GM21423 (cell line): Measurements from ENCODE around the gene TTC38.

Source experiments
- ATAC-seq: cut with Tn5 transposase; IDR thresholded peaks from one replicate; pipeline ENCODE4 v1.9.1; 2021; ENCODE audit warnings: mild to moderate bottlenecking, moderate library complexity; ENCODE audit not compliant: unreplicated experiment

Gene TTC38

DNA sequence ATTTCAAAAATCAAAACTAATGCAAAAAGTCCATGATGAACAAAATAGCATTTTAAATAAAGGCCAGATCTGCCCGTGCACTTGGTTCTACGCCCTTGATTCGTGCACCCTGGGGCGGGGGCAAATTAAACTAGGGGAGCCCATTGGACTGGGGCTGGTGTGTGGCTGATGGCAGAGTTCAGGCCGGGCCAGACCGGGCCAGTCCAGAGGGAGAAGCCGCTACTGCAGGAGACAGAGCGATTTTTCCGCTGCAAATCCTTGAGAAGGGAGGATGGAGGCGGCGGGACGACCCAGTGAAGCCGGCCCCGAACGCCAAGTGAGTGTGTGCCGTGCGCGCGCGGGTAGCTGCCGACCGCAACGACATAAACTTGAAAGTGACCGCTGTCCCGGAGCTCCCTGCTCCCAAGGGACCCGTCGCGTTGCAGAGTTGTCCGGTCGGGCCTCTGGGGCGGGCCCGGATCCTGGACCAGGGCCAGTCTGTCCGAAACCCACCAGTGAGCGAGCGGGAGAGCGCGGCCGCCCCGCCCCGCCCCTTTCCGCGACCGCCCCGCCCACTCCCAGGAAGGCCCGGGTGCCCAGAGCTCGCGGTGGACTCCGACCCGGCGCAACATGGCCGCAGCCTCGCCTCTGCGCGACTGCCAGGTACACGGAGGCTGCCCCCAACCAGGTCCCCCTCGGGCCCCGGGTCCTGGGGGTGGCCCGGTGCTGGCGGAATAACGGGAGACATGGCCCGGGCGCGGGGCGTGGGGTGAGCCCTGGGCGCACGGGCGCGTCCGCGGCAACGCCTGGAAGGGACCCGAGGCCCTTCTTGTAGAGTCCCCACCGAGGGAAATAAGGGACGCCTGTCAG, at the start of gene TTC38:
Gene TTC38, plus strand, starts transcription at position 578 of the 849 bp plus-strand sequence. Its CDS starts 32 bp downstream, at position 610.
- no peak for ATAC-seq

DNA sequence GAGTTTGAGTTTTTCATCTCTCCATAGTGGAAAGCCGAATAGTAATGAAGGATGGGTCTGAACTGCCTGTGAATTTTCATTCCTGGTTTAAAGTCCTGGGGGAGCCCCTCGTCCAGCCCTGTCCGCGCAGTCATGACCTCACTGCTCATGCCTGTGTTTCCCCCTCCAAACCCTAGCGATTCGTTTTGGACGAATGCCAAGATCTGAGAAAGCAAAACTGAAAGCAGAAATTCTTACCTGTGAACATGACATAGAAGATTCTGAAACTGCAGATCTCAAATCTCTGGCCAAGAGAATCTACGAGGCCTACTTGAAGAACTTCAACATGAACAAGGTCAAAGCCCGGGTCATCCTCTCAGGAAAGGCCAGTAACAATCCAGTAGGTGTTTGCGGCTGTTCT, 48.2 kb upstream of the TTC38 start:
- ATAC-seq, result no peak

DNA sequence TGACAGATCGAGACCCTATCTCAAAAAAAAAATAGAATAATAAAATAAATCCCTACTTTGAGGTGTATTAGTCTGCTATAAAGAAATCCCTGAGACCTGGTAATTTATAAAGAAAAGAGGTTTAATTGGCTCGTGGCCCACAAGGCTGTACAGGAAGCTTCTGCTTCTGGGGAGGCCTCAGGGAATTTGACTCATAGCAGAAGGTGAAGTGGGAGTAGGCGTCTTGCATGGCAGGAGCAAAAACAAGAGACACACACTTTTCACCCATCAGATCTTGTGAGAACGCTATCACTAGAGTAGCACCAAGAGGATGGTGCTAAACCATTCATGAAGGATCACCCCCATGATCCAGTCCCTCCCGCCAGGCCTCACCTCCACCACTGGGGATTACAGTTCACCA, 46.9 kb upstream of the TTC38 start:
- ATAC-seq, result no peak

DNA sequence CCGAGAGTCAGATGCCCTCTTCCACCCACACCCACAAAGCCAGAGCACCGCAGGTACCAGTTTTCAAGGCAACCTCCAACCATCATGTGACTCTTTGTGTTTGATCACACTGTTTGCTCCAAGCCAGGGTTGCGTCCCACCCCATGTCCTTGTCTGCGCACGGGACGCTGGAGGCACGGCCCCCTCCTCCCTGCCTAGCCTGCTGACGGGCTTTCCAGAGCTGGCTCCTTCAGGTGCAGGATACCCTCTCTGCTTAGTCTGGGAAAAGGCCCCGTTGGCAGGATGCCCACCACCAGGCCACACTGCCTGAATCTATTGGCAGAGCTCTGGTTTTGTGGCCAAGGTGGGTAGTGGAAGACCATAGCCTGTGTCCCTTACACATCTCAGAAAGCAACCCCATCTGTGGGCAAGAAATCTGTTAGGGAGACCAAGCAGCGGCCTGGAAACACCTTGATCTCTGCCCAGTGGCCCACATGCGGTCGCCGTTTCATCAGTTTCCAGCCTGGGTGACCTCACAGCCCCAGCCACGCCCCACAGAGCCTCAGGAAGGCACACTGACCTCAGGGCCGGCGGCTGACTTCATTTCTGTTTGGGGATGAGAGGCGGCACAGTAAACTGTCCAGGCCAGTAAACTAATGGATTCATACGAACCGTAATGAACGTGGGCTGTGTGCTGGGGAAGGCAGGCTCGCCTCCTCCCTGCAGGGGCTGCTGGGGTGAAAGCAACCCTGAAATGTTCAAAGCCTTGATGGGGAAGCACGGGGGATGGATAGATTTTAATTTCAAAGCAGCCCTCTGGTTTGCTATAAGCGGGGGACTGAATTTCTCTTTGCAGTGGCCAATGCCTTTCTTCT, 43.5 kb upstream of the TTC38 start:
- no peak for ATAC-seq

DNA sequence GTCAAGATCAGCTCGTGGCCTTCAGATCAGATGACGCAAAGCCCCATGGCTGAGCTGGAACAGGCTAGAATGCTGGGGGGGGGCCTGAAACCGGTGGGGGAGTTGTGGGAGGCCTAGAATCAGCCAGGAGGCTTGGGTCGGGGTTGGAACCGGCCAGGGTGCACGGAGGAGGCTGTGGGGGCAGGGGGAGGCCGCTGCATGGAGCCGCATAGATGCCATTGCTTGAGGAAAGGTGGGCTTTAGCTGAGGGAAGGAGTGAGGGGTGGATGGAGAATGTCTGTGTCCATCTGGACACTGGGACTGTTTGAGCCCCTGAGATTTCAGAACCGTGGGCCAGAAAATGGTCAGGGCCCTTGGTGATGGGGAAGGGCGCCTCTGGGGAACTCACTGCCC, 42.9 kb upstream of the TTC38 start:
- no peak for ATAC-seq

DNA sequence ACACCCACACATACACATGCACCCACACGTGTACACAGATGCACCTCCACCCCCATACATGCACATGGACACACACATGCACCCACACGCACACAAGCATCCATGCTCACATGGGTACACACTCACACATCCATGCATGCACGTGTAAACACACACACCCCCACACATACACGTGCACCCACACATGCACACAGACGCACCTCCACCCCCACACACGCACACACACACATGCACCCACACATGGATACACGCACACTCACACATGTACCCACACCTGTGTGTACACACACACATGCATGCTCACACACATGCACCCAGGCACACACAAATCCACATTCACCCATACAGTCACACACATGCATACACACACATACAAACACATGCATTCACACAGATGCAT, 42.2 kb upstream of the TTC38 start:
- ATAC-seq, result no peak

DNA sequence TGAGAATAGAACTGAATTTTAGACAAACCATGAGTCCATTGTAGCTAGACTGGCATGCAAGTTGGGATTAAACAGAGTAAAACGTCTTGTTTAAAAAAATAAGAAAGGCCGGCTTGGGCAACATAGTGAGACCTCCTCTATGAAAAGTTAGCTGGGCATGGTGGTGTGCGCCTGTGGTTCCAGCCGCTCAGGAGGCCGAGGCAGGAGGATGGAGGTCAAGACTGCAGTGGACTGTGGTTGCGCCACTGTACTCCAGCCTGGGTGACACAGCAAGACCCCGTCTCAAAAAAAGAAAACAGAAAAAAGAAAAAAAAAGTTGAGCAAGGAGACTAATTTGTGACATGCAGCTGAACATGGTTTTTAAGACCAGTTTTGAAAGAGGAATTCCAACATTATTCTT, 41.2 kb upstream of the TTC38 start:
- no peak for ATAC-seq

DNA sequence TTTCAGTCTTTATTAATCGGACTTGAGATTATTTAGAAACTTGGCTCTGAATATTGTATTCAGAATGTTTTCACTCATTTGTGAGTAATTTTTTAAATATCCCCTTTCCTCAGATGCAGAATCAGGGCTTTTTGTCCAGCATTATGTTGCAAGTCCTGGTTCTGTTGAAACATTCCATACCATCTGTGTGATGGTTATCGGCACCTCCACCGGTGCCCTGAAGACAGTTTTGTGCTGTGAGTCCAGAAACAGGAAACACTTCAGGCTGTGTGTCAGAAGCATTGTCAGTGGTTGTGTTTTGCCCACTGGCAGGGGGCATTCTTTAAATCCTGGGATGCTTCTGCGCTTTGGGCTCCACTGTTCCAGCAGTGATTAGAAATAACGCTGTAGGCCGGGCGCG, 38.1 kb upstream of the TTC38 start:
- ATAC-seq, result no peak

DNA sequence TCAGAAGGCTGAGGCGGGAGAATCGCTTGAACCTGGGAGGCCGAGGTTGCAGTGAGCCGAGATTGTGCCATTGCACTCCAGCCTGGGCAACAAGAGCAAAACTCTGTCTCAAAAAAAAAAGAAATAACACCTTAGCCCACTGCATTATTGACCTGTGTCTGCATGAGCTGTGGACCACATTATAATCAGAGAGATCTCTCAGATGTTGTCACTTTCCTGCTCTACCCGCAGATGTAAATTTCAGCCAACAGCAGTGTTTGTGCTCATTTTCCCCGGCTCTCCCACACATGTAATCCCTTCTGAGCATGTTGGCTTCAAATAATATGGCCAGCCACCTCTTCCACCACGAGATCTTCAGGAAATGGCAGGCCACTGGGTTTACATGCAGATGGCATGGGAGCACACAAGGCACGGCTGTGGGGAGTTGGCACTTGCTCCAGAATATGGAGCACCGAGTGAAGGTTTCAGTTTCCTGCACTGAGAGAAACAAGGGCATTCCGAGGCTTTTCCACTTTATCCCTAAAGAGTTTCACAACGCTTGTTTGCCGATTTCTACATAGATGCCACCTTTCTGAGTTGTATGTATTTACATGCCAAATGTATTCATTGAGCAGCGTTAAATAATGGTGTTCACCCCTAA, 37.4 kb upstream of the TTC38 start:
- no peak for ATAC-seq

DNA sequence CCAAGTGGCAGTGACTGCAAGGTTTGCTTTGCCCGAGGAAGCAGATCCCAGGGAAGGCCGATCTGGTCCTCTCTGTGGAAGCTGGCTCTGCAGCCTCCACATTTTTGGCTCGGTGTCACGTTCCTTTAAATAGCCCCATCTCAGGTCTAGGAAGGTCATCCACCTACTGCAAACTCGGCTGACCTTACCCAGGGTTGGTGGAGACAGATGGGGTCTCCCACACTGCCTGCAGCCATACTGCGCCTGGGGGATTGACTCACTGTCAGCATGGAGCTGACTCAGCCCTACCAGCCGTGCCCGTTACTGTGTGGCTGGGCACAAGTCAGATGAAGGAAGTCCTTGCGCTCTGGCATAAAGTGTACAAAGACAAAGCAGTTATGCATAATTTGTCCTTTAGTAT, 34.6 kb upstream of the TTC38 start:
- no peak for ATAC-seq

DNA sequence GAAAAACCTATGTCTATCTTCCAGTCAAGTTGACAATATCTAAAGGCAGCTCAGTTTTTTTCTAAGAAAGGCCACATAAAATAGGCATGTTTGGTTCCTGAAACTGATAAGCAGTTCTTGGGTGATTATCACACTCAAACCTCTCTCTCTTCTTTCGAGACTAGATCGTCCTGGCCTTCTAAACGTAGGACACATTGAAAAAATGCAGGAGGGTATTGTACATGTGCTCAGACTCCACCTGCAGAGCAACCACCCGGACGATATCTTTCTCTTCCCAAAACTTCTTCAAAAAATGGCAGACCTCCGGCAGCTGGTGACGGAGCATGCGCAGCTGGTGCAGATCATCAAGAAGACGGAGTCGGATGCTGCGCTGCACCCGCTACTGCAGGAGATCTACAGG, 32.8 kb upstream of the TTC38 start:
- no peak for ATAC-seq

DNA sequence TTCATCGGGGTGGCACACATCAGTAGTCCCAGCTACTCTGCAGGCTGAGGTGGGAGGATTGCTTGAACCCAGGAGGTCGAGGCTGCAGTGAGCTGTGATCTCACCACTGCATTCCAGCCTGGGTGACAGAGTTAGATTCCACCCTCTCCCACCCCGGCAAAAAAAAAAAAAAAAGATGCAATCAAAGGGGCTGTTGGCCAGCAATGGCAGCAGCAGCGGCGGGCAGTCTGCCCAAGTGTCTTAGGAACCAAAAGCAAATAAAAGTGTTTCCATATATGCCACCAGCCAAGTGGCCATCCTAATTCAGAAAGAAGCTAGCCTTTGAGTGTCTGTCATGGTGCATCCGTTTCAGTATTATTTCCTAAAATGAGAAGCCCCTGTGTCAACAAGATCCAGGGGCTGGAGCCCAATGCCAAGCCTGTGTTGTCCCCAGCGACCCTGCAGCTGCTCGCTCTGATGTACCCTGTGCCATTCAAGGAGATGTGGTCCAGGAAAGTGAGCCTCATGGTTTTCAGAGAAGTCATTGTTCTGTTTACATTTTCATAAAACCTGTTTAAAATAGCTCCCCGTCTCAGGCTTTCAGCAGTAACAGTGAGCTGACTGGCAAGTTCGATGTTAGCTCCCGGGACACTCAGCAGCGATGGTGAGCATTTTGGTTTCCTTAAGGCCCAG, 30.2 kb upstream of the TTC38 start:
- no peak for ATAC-seq

DNA sequence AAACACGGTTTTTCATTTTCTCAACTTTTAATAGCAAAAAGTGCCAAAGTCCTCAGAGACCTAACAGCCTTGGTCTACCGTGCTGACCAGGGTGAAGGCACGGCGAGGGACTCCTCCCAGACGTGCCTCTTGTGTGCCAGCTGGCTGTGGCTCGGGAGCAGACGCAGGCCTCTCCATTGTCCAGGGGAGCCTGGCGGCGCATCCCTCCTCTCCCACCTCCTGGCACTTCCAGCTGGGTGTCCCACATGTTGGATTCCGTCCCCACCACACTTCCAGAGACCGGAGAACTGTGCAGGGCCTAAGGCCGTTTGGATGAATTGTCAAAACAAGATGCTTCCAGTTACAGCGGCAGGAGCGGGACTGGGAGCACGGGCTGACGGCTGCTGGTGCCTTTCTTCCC, 29.3 kb upstream of the TTC38 start:
- no peak for ATAC-seq

DNA sequence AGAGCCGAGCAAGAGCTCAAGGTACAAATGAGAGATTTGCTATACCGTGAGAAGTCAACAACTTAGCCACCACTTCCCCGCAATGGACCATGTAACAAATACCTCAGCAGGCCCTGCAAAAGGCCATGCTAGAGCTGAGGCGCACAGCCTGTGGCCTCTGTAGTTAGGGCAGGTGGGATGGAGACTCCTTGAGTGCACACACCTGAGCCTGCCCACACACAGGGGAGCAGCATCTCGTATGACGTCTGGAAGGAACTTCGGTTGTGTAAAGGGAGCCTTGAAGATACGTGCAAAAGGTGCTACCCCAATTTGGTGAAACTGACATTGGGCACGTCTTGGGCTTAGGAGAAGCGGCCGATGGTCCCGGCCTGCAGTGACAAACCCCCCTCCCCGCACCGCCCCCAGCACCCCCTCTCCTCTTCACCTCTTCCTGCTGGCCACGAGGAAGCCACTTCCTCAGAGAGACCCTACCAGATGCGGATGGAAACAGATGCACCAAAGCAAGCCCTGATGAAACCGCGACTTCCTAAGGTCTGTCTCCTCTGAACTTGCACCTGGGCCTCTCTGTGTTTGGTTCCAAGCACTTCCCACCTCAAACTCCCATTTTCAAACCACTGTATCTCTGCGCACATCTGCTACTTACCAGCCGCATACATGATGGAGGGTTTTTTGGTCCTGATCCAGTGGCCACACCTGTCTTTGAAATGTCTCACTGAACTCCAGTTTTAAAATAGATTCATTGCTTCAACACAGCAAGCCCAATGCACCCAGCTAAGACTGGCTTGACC, 28.4 kb upstream of the TTC38 start:
- no peak for ATAC-seq

DNA sequence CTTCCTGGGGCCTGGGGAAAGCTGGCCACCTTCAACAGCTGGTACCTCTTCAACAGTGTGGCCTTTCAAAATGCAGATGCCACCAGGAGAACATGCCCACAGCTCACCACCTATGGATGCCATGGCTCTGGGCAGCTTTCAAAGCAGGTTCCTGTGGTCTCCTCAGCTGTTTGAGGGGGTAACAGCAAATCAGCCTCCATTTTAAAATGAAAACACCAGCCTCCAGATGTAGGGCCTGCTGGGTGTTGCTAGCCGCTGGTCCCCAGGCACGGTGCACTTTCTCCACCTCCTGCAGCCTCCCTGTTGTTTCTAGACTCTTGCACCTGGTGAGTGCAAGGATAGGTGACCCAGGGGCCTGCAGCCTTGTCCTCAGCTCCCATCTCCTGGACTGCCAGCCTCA, 27.7 kb upstream of the TTC38 start:
- ATAC-seq, result no peak

DNA sequence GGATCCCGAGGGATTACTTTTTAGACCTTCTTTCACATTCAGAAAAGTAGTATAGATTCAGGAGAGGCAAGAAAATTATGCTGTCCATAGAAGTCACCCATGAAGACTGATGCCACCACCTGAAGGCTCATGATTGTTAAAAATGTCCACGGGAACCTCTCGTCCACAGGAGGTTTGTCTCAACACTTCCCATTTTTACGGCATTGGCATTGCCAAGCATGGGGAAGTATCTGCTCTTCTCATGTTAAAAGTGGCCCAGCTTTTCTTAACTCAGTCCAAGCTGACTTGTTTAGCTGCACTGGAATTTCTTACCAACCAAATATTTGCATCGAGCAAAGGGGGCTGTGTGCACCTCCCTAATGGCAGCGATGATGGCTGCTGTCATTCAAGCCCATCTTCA, 27.3 kb upstream of the TTC38 start:
- no peak for ATAC-seq

DNA sequence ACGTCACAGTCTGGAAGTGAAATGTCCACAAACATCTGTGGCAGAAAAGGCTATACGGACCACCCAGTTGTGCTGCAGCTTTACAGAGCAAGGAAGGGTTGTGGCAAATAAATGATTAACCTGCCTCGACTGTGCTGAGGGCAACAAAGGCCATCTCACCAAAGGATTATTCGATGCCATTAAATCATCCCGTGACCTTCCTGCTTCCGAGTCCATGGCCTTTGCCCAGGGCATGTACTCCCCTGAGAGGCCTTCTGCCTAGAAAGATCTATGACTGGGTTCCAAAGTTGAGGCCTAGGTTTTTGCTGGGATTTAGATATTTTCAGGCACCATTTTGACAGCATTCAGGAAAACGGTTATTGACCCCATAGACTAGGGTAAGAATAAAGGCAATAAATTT, 26.9 kb upstream of the TTC38 start:
- no peak for ATAC-seq

DNA sequence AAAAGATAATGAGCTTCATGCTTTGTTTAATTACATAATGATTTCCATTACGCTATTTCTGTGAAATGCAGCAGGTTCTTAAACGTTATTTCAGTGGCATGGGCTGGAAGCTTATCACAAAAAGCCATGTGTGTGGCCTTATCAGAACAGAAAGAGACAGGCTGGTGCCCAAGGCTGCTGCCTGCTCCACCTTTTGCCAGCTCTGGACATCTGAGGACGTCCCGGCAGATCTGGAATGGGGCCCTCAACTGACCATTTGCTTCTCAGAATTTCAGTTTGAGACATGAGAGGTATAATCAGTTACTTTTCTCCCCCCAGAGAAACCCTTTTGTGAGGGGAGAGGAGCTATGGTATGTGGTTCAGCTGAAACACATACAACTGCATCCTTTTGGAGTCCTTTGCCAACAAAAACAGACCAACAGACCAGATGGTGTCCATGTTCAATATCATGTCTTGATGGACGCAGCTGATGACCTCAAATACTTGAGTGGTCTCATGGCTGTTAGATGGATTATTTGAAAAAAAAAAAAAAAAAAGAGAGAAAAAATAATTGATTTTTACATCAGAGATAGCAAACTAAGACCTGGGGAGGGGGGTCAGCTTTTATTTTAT, 26.3 kb upstream of the TTC38 start:
- ATAC-seq, result no peak

DNA sequence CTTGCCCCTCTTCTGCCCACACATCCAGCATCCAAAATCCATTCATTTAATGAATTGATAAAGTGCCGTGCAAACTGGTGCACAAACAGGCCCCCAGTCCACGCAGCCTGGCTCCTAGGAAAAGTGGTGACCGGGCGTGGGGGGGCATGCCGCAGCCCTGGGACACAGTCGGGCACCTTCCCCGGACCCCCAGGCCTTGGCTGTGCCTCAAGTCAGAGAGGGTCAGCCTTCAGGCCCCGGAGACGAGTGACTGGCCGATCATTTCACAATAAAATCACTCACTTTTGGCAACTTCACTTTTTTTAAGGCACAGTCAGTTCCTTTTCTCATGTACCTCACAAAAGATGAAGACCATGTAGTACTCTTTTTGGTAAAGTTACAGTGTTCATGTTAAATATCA, 25.7 kb upstream of the TTC38 start:
- no peak for ATAC-seq

DNA sequence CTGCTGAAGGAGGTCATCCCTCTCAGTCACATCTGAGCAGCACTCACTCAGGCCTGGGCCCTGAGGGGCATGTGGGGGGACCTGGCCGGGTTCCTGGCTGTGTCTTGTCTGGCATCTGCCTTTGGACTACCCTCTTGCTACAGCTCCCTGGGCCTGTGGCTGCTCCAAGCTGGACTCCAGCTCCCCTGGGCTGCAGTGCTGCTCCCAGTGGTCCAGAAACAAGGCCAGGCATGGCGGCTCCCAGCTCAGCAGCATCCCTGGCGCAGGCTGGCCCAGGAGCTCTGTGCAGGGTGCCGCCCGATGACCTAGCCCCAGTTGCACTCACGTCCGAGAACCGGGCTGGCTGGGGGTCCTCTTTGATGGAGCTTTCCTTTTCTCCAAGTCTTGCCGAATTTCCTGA, 23.0 kb upstream of the TTC38 start:
- ATAC-seq, result no peak
